GM12873 (cell line): ENCODE data around the gene OR6N2.

Source experiments
- TF ChIP-seq, protein P1 (sequence below): IDR thresholded peaks from 2 replicates; pipeline ENCODE4 v1.5.1; 2012; ENCODE audit warnings: low read depth, mild to moderate bottlenecking, moderate library complexity, low read length, control low read depth; ENCODE audit not compliant: insufficient read depth; ENCODE audit errors: missing control alignments

Gene OR6N2

DNA sequence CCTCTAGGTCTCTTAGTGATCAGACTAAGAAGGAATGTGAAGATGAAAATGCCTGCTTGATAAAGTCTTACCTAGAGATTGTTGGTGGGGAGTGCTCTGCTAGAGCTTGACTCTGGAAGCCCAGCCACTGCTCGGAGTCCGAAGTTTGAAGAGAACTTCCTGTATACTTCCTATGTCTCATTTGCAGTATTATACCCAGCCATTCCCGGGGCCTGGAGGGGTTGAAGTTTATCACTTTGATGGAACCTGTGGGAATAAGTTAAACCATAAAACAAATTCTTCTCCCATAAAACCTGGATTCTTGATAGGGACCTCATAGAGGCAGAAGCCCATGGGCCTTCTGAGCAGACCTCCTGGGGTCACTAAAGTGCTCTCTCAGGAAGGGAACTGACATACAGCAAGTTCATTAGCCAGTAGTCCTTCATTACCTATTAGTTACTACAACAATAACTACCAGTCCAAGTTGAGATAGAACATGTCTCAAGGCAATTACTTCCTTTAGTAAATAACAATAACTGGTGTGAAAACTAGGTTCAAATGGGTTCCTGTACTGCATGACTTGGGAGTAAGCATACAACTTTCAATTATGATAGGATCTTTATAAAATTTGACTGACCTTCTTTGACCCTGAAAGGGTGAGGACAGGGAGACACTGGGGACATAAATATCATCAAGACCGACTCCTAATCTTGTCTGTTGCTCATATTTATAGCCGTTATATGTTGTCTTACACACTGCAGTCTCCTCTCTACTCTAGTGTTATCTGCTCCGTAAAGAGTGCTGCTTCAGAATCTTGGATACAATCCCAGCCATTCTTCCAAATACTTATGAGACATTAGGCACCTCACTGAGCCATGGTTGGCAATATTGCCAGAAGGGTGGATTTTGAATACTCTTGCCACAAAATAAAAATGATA is 8.8 kb downstream of the OR6N2 start, which contains the start of gene OR6N1:
OR6N1 (minus strand) TSS at position 246 of the 917 bp plus-strand sequence. CDS start 5,513 bp downstream, outside the sequence.
- TF ChIP-seq, protein P1, sequence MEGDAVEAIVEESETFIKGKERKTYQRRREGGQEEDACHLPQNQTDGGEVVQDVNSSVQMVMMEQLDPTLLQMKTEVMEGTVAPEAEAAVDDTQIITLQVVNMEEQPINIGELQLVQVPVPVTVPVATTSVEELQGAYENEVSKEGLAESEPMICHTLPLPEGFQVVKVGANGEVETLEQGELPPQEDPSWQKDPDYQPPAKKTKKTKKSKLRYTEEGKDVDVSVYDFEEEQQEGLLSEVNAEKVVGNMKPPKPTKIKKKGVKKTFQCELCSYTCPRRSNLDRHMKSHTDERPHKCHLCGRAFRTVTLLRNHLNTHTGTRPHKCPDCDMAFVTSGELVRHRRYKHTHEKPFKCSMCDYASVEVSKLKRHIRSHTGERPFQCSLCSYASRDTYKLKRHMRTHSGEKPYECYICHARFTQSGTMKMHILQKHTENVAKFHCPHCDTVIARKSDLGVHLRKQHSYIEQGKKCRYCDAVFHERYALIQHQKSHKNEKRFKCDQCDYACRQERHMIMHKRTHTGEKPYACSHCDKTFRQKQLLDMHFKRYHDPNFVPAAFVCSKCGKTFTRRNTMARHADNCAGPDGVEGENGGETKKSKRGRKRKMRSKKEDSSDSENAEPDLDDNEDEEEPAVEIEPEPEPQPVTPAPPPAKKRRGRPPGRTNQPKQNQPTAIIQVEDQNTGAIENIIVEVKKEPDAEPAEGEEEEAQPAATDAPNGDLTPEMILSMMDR = no peak

DNA sequence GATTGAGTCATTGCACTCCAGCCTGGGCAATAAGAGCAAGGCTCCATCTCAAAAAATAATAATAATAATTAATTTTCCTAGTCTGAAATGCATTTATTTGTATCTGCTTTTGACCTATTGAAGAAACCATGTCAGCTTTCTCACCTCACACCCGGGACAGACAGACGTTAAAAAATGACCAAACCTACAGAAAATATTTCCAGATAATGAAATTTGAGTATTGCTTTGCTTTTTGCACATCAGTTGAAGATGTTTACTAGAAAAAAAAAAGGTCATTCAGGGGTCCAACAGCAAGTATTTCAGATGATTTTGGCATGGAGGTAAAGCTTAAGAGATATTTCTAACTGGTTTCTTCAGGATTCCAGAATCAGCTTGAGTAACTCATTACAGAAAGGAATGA is 26.6 kb downstream of the OR6N2 start, which contains the start of gene OR6K6:
OR6K6 (plus strand) TSS at position 301 of the 400 bp plus-strand sequence. CDS start 168 bp downstream, outside the sequence.
- TF ChIP-seq, protein P1 = no peak

DNA sequence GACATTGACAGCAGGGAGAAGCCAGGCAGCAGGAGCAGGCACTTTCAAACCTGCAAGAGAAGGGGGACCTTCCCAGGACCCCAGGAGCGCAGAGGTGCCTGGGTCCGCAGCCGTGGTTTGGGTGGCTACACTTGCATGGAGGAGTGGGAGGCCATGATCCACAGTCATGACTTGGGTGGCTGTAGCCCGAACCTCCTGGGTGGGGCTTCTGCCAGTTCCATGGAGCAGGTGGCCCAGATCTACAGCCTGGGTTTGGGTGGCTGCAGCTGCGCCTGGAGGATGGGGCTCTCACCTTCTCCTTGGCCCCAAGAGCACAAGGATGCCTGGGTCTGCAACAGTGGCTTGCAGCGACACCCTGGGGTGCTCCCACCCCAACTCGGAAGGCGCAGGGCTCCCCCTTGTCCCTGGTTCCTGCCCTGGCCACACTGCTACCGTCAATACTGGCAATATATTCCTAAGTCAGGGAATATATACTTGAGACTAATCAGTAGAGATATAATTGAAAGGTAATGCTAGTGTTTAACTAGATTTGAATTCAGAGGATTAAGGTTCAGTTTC is 28.8 kb downstream of the OR6N2 start:
- TF ChIP-seq, protein P1 = no peak

DNA sequence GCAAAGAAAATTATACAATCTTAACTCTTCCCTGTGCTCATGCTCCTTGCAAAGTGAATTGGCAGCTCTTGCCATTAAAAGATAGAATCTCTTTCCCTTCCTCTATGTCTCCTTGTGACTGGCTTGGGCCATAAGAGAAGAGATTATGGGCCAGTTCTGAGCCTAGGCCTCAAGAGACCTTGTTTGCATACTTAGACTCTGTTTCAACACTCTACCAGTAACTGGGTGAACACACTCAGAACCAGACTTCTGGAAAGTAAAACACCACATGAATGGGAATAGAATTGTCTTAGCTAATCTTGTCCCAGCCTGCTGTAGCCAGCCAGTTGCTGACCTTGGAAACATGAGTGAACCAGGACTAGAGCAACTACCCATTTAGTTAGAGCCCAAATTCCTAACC is 45.2 kb downstream of the OR6N2 start:
- TF ChIP-seq, protein P1 = no peak

DNA sequence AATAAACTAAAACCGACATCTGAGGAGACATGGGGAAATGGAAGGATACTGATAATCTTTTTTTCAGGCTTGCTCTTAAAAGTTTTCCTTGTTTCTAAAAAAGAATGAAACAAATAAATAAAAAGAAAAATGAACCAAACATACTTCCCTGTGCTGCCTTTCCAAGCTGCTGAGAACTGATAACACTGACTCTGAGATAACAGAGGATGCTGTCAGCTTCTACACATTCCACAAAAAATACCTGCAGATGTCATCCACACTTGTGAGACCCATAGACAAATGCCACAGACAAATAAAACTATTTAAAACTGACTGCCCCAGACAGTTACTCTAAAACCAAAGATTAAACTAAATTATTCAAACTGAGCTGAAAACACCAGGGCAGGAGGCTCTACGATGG is 48.5 kb downstream of the OR6N2 start:
- TF ChIP-seq, protein P1 = no peak

DNA sequence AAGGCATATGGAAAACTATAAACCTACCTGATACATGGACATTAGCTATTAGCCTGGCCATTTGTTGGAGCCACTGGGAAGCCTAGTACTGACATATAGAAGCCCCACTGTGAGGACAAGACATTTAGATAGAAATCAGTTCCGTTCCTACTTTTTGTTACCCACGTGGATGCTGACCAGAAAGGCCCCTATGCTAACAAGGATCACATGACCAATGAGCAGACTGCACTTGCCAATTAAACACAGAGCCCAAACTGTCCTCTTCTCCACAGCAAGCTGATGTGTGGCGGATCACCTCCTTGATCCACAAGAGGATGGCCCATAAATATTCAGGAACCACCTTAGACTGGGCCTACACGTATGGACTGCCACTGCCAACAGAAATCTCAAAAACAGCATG is 49.3 kb downstream of the OR6N2 start:
- TF ChIP-seq, protein P1 = no peak

DNA sequence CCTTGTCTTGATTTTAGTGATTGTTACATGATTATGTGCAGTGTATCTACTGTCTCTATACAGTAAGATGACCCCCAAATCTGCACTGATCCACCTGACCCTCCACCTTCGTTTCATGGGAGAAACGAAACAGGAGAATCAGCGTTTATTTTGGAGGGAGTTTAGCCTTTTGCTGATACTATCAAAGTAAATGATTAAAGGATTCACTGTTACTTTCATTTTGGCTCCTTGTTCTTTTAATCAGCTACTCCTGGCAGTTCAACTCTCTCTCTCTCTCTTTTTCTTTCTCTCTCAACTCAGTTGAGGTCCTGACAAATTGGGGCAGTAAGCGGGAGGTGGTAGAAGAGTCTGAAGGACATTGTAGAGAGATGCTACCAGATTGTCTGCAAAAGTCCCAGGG is 50.6 kb downstream of the OR6N2 start:
- TF ChIP-seq, protein P1 = no peak
